Caco-2 (cell line): ENCODE measurements around the gene MEF2B. TPM values are rescaled to one million over a fixed set of nuclear protein-coding genes. Genes with fewer than 3 reads are reported as not detected.
"Not testable (repeated sequence)": the region's sequence is repeated elsewhere in the genome, so short reads cannot be mapped to it uniquely, and the experiment has no call there.

ENCODE experiments used
- BruUV-seq: library from RNA; stranded (reverse); fragments of 400-500 nt; replicated peaks from 2 replicates; lab custom pipeline; 2021; lab: Mats Ljungman, UMichigan
- CTCF ChIA-PET: fragments of 300-600 bp; sonication (Branson Sonifier 250); formaldehyde crosslinking; loops from one replicate; lab custom pipeline; 2022; ENCODE audit warnings: antibody characterized with exemption; lab: Charles Lee
- POLR2A ChIA-PET: fragments of 300-600 bp; sonication (Branson Sonifier 250); formaldehyde crosslinking; loops from one replicate; lab custom pipeline; 2022; ENCODE audit warnings: antibody characterized with exemption; lab: Charles Lee
- DNase-seq, 2 experiments: peaks; one replicate each; pipeline versions ENCODE4 v3.0.0 to v3.0.0-alpha.2; 2020 to 2022
- H3K27me3 ChIP-seq: replicated peaks from 2 replicates; pipeline ENCODE4 v1.6.0; 2011; ENCODE audit warnings: low read length; ENCODE audit not compliant: control insufficient read depth, insufficient read depth
- H3K36me3 ChIP-seq: 2 replicates; pipeline ENCODE4 v1.5.1; 2011; ENCODE audit warnings: low read length; ENCODE audit not compliant: control insufficient read depth, insufficient read depth
- H3K4me1 ChIP-seq: fragments of 250-450 bp; sonication (Bioruptor Pico); 2 replicates; pipeline ENCODE4 v1.5.1; 2020; ENCODE audit warnings: mild to moderate bottlenecking
- H3K4me3 ChIP-seq: 2 replicates; pipeline ENCODE4 v1.5.1; 2011; ENCODE audit warnings: low read depth, mild to moderate bottlenecking, control low read depth, low read length
- H3K9me3 ChIP-seq: fragments of 250-450 bp; sonication (Bioruptor Pico); 2 replicates; pipeline ENCODE4 v1.5.1; 2020; ENCODE audit warnings: mild to moderate bottlenecking, moderate library complexity
- H3K27ac Mint-ChIP-seq: one replicate; pipeline ENCODE4 v1.8.0; 2022; ENCODE audit warnings: mixed read lengths; ENCODE audit not compliant: unreplicated experiment
- H3K27me3 Mint-ChIP-seq: one replicate; pipeline ENCODE4 v1.8.0; 2022; ENCODE audit warnings: mixed read lengths; ENCODE audit not compliant: insufficient read depth, unreplicated experiment
- H3K36me3 Mint-ChIP-seq: one replicate; pipeline ENCODE4 v1.8.0; 2022; ENCODE audit warnings: mild to moderate bottlenecking, mixed read lengths; ENCODE audit not compliant: insufficient read depth, unreplicated experiment
- H3K4me1 Mint-ChIP-seq: one replicate; pipeline ENCODE4 v1.8.0; 2022; ENCODE audit warnings: low read depth, mixed read lengths; ENCODE audit not compliant: unreplicated experiment
- H3K4me3 Mint-ChIP-seq: one replicate; pipeline ENCODE4 v1.8.0; 2022; ENCODE audit warnings: mild to moderate bottlenecking, moderate library complexity, mixed read lengths; ENCODE audit not compliant: unreplicated experiment
- H3K9me3 Mint-ChIP-seq: one replicate; pipeline ENCODE4 v1.8.0; 2022; ENCODE audit warnings: mixed read lengths; ENCODE audit not compliant: unreplicated experiment
- intact Hi-C: fragments of 100-400 bp; cut with micrococcal nuclease; formaldehyde crosslinking; loops from one replicate; pipeline ENCODE4 v1.10.0; 2022; ENCODE audit not compliant: unreplicated experiment
- total RNA-seq: library from RNA; stranded (reverse); gene quantifications from 2 replicates; pipeline ENCODE4 v1.2.3, GENCODE V29; 2022
- TF ChIP-seq, protein P1 (sequence below), 2 experiments: fragments of 200-600 bp in 1 of 2; IDR thresholded peaks; 1 replicate in 1 of 2; 2 replicates in 1 of 2; pipeline versions ENCODE4 v1.5.1 to v1.8.0; 2011 to 2022; ENCODE audit warnings: antibody characterized with exemption in 1 of 2, control low read depth in 1 of 2, inconsistent platforms in 1 of 2, low read depth in 1 of 2, low read length in 1 of 2, mild to moderate bottlenecking in 1 of 2, moderate library complexity in 1 of 2; ENCODE audit not compliant: insufficient read depth in 1 of 2, severe bottlenecking in 1 of 2, unreplicated experiment in 1 of 2

MEF2B gene
- total RNA-seq, 1 experiment from 2014 or later, result 0.82 TPM

- H3K27ac Mint-ChIP-seq, result peak overlapping the region; percentile 60
- CTCF ChIA-PET, result interaction anchor here (0.7 to 1.0 kb wide), 2 partner anchors 9 to 43 kb away, joined by 3 read pairs; no protein-coding TSS in a partner anchor
- H3K9me3 ChIP-seq, result no peaks in the 10 kb centered on the region
- no peaks in the 10 kb centered on the region for H3K4me1 Mint-ChIP-seq
- peaks cover 6% of the 10 kb centered on the region for H3K36me3 Mint-ChIP-seq
- DNase-seq, result no peak
- peak overlapping the region; percentile 78 for H3K4me3 Mint-ChIP-seq
- H3K27me3 Mint-ChIP-seq, result no peaks in the 10 kb centered on the region
- TF ChIP-seq, protein P1, sequence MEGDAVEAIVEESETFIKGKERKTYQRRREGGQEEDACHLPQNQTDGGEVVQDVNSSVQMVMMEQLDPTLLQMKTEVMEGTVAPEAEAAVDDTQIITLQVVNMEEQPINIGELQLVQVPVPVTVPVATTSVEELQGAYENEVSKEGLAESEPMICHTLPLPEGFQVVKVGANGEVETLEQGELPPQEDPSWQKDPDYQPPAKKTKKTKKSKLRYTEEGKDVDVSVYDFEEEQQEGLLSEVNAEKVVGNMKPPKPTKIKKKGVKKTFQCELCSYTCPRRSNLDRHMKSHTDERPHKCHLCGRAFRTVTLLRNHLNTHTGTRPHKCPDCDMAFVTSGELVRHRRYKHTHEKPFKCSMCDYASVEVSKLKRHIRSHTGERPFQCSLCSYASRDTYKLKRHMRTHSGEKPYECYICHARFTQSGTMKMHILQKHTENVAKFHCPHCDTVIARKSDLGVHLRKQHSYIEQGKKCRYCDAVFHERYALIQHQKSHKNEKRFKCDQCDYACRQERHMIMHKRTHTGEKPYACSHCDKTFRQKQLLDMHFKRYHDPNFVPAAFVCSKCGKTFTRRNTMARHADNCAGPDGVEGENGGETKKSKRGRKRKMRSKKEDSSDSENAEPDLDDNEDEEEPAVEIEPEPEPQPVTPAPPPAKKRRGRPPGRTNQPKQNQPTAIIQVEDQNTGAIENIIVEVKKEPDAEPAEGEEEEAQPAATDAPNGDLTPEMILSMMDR (IDR thresholded peaks at IDR 0.05; ENCODE audit: insufficient read depth in 1 of 2, low read depth in 1 of 2, low read length in 1 of 2, severe bottlenecking in 1 of 2, unreplicated experiment in 1 of 2), result no peak
- POLR2A ChIA-PET, result no interaction called here
- H3K4me3 ChIP-seq, result no peak overlapping the region
- H3K27me3 ChIP-seq, result no peaks in the 10 kb centered on the region
- H3K36me3 ChIP-seq, result no peaks in the 10 kb centered on the region
- H3K9me3 Mint-ChIP-seq, result no peaks in the 10 kb centered on the region
- peaks cover 16% of the 10 kb centered on the region for H3K4me1 ChIP-seq
- intact Hi-C loops, result no loop called here
- TSS peak; percentile 12 for BruUV-seq
Observed at GRCh38 chr19:19106056-19106551, 64.0 kb downstream of the MEF2B start.

DNA sequence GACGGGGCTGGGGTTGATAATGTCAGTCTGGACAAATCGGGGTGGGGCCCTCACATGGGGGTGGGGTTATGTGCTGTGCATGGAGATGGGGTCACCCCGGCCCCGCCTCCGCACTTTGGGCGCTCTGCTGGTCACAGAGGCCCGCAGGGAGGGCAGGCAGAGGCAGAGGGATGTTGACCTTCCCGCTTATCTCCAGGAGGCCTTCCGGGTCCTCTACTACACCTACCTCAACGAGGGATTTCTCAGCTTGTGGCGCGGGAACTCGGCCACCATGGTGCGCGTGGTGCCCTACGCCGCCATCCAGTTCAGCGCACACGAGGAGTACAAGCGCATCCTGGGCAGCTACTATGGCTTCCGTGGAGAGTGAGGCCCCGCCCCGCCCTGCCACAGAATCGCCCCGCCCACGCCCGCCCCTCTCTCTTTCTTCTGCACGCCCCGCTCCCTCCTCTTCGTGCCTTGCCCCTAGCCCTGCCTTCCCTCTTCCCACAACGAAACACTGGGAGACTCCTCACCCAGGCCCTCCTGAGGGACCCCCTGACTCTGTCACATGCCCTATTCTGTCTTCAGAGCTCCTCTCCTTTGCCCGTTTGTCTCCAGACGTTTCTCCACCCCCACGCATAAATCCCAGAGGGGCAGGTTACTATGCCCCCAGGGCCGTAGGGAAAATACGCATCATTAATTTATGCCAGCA lies 64.6 kb downstream of the MEF2B start:
- H3K9me3 ChIP-seq, result no peaks in the 10 kb centered on the region
- Mint-ChIP-seq H3K4me3 (peak overlapping the region; percentile 78), H3K9me3 (no peaks in the 10 kb centered on the region), H3K36me3 (peaks cover 6% of the 10 kb centered on the region), H3K27ac (peak overlapping the region; percentile 60), H3K4me1 (no peaks in the 10 kb centered on the region), H3K27me3 (no peaks in the 10 kb centered on the region)
- CTCF ChIA-PET, result interaction anchor here (1.0 kb wide), 1 partner anchor 8 kb away, joined by 3 read pairs; no protein-coding TSS in a partner anchor
- TF ChIP-seq, protein P1 (IDR thresholded peaks at IDR 0.05; ENCODE audit: insufficient read depth in 1 of 2, low read depth in 1 of 2, low read length in 1 of 2, severe bottlenecking in 1 of 2, unreplicated experiment in 1 of 2), result no peak
- no TSS peak for BruUV-seq
- no peaks in the 10 kb centered on the region for H3K36me3 ChIP-seq
- H3K27me3 ChIP-seq, result no peaks in the 10 kb centered on the region
- peak; percentile 68 to 76 for DNase-seq
- peaks cover 16% of the 10 kb centered on the region for H3K4me1 ChIP-seq
- intact Hi-C loops, result loop anchor here (1.0 to 2.0 kb wide), 2 partner anchors 8 to 43 kb away; partner anchors contain the start of gene SLC25A42
- POLR2A ChIA-PET, result no interaction called here
- peak overlapping the region; percentile 52 for H3K4me3 ChIP-seq

DNA sequence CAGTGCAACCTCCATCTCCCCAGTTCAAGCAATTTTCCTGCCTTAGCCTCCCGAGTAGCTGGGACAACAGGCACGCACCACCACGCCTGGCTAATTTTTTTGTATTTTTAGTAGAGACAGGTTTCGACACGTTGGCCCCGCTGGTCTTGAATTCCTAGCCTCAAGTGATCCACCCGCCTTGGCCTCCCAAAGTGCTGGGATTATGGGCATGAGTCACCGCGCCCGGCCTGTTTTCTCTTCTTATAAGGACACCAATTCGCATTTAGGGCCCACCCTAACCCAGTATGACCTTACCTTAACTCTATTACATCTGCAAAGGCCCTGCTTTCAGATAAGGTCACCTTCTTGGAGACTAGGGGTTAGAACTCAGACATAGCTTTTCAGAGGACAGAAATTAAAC lies 66.9 kb downstream of the MEF2B start:
- Histone ChIP-seq H3K4me3 (no peak overlapping the region), H3K27me3 (no peaks in the 10 kb centered on the region), H3K36me3 (no peaks in the 10 kb centered on the region), H3K9me3 (no peaks in the 10 kb centered on the region), H3K4me1 (peaks cover 29% of the 10 kb centered on the region)
- no peaks in the 10 kb centered on the region for H3K9me3 Mint-ChIP-seq
- DNase-seq, result no peak
- H3K4me1 Mint-ChIP-seq, result no peaks in the 10 kb centered on the region
- H3K27me3 Mint-ChIP-seq, result no peaks in the 10 kb centered on the region
- H3K36me3 Mint-ChIP-seq, result no peaks in the 10 kb centered on the region
- CTCF ChIA-PET, result no interaction called here
- intact Hi-C loops, result no loop called here
- POLR2A ChIA-PET, result interaction anchor here (0.6 kb wide), 1 partner anchor 184 kb away, joined by 3 read pairs; the partner anchor contains the start of genes COPE and DDX49
- no peak overlapping the region for H3K4me3 Mint-ChIP-seq
- TF ChIP-seq, protein P1 (IDR thresholded peaks at IDR 0.05; ENCODE audit: insufficient read depth in 1 of 2, low read depth in 1 of 2, low read length in 1 of 2, severe bottlenecking in 1 of 2, unreplicated experiment in 1 of 2), result no peak
- no TSS peak for BruUV-seq
- no peak overlapping the region for H3K27ac Mint-ChIP-seq

DNA sequence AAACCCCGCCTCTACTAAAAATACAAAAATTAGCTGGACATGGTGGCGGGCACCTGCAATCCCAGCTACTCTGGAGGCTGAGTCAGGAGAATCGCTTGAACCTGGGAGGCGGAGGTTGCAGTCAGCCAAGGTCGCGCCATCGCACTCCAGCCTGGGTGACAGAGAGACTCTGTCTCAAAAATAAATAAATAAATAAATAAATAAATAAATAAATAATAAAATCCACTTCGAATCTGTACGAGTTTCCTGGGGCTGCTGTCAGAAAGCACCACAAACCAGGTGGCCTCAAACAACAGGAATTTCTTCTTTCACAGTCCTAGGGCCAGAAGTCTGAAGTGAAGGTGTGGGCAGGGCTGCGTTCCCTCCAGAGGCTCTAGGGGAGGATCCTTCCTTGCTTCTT lies 67.5 kb downstream of the MEF2B start:
- intact Hi-C loops, H3K4me1 Mint-ChIP-seq, POLR2A ChIA-PET, H3K27me3 Mint-ChIP-seq, H3K9me3 Mint-ChIP-seq, H3K36me3 ChIP-seq, H3K4me3 Mint-ChIP-seq, CTCF ChIA-PET, H3K4me3 ChIP-seq, DNase-seq, H3K36me3 Mint-ChIP-seq, H3K27me3 ChIP-seq, H3K9me3 ChIP-seq, H3K27ac Mint-ChIP-seq, BruUV-seq: not testable (repeated sequence)
- H3K4me1 ChIP-seq, result peaks cover 35% of the 10 kb centered on the region
